ENCODE measurements around the gene PRKAR1B.

Gene PRKAR1B

GRCh38 chr7:641966-642365 lies 85.1 kb downstream of the PRKAR1B start:
- no peak for TF ChIP-seq EZH2phosphoT487 (IDR thresholded peaks at IDR 0.05; ENCODE audit: borderline replicate concordance)
- TF ChIP-seq, protein P1, sequence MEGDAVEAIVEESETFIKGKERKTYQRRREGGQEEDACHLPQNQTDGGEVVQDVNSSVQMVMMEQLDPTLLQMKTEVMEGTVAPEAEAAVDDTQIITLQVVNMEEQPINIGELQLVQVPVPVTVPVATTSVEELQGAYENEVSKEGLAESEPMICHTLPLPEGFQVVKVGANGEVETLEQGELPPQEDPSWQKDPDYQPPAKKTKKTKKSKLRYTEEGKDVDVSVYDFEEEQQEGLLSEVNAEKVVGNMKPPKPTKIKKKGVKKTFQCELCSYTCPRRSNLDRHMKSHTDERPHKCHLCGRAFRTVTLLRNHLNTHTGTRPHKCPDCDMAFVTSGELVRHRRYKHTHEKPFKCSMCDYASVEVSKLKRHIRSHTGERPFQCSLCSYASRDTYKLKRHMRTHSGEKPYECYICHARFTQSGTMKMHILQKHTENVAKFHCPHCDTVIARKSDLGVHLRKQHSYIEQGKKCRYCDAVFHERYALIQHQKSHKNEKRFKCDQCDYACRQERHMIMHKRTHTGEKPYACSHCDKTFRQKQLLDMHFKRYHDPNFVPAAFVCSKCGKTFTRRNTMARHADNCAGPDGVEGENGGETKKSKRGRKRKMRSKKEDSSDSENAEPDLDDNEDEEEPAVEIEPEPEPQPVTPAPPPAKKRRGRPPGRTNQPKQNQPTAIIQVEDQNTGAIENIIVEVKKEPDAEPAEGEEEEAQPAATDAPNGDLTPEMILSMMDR (conservative IDR thresholded peaks at IDR 0.05; ENCODE audit: low read length) = no peak
- H3K4me3 ChIP-seq (ENCODE audit: low read length, poor library complexity, severe bottlenecking) = no peak overlapping the region
- no peak overlapping the region for H3K9ac ChIP-seq (ENCODE audit: low read depth, low read length, poor library complexity, severe bottlenecking)
- no peak overlapping the region for H3K4me2 ChIP-seq (ENCODE audit: low read depth, low read length, poor library complexity, severe bottlenecking)
- no peaks in the 10 kb centered on the region for H3K4me1 ChIP-seq (ENCODE audit: insufficient read depth, low read length, poor library complexity, severe bottlenecking)
- no peaks in the 10 kb centered on the region for H3F3A ChIP-seq (ENCODE audit: low read depth)
- no peaks in the 10 kb centered on the region for H3K79me2 ChIP-seq (ENCODE audit: insufficient read depth, low read length)
- H3K9me2 ChIP-seq (replicated peaks; ENCODE audit: low read depth, low read length) = no peaks in the 10 kb centered on the region
- H2AFZ ChIP-seq (ENCODE audit: low read length) = no peak overlapping the region
- H4K20me1 ChIP-seq (ENCODE audit: insufficient read depth, low read length, poor library complexity, severe bottlenecking) = no peaks in the 10 kb centered on the region
- H3K36me3 ChIP-seq (ENCODE audit: insufficient read depth, low read length) = no peaks in the 10 kb centered on the region
- no peaks in the 10 kb centered on the region for H3K27me3 ChIP-seq (ENCODE audit: insufficient read depth, low read length, poor library complexity, severe bottlenecking)
- no peaks in the 10 kb centered on the region; the same call in 1 of the 2 replicates for H3K9me3 ChIP-seq (ENCODE audit: insufficient read depth, low read depth, low read length)

DNA sequence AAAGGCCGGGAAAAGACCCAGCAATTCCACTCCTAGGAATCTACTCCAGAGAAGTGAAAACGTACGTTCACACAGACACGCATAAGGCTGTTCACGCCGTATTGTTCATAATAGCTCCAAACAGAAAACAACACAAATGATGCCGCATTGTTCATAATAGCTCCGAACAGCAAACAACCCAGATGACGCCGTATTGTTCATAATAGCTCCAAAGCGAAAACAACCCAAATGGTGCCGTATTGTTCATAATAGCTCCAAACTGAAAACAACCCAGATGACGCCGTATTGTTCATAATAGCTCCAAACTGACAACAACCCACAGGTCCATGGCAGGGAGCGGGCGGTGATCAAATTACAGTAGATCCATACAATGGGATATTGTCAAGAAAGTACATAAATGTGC lies 85.8 kb downstream of the PRKAR1B start:
- no peak overlapping the region for H2AFZ ChIP-seq (ENCODE audit: low read length)
- H3F3A ChIP-seq (ENCODE audit: low read depth) = no peaks in the 10 kb centered on the region
- H3K4me2 ChIP-seq (ENCODE audit: low read depth, low read length, poor library complexity, severe bottlenecking) = no peak overlapping the region
- H3K4me3 ChIP-seq (ENCODE audit: low read length, poor library complexity, severe bottlenecking) = no peak overlapping the region
- TF ChIP-seq, protein P1 (conservative IDR thresholded peaks at IDR 0.05; ENCODE audit: low read length) = no peak
- TF ChIP-seq EZH2phosphoT487 (IDR thresholded peaks at IDR 0.05; ENCODE audit: borderline replicate concordance) = no peak
- no peaks in the 10 kb centered on the region for H3K4me1 ChIP-seq (ENCODE audit: insufficient read depth, low read length, poor library complexity, severe bottlenecking)
- H4K20me1 ChIP-seq (ENCODE audit: insufficient read depth, low read length, poor library complexity, severe bottlenecking) = no peaks in the 10 kb centered on the region
- no peaks in the 10 kb centered on the region for H3K9me2 ChIP-seq (replicated peaks; ENCODE audit: low read depth, low read length)
- H3K79me2 ChIP-seq (ENCODE audit: insufficient read depth, low read length) = no peaks in the 10 kb centered on the region
- H3K9me3 ChIP-seq (ENCODE audit: insufficient read depth, low read depth, low read length) = no peaks in the 10 kb centered on the region; the same call in 1 of the 2 replicates
- no peaks in the 10 kb centered on the region for H3K27me3 ChIP-seq (ENCODE audit: insufficient read depth, low read length, poor library complexity, severe bottlenecking)
- H3K36me3 ChIP-seq (ENCODE audit: insufficient read depth, low read length) = no peaks in the 10 kb centered on the region
- H3K9ac ChIP-seq (ENCODE audit: low read depth, low read length, poor library complexity, severe bottlenecking) = no peak overlapping the region

- Histone ChIP-seq H3K79me2 (ENCODE audit: insufficient read depth, low read length) (no peaks in the 10 kb centered on the region), H3F3A (ENCODE audit: low read depth) (no peaks in the 10 kb centered on the region), H4K20me1 (ENCODE audit: insufficient read depth, low read length, poor library complexity, severe bottlenecking) (no peaks in the 10 kb centered on the region), H3K4me1 (ENCODE audit: insufficient read depth, low read length, poor library complexity, severe bottlenecking) (no peaks in the 10 kb centered on the region), H2AFZ (ENCODE audit: low read length) (no peak overlapping the region), H3K4me3 (ENCODE audit: low read length, poor library complexity, severe bottlenecking) (no peak overlapping the region), H3K27me3 (ENCODE audit: insufficient read depth, low read length, poor library complexity, severe bottlenecking) (no peaks in the 10 kb centered on the region), H3K9me2 (replicated peaks; ENCODE audit: low read depth, low read length) (no peaks in the 10 kb centered on the region), H3K9ac (ENCODE audit: low read depth, low read length, poor library complexity, severe bottlenecking) (no peak overlapping the region), H3K9me3 (ENCODE audit: insufficient read depth, low read depth, low read length) (no peaks in the 10 kb centered on the region; the same call in 1 of the 2 replicates), H3K4me2 (ENCODE audit: low read depth, low read length, poor library complexity, severe bottlenecking) (no peak overlapping the region), H3K36me3 (ENCODE audit: insufficient read depth, low read length) (no peaks in the 10 kb centered on the region)
- TF ChIP-seq, protein P1 (conservative IDR thresholded peaks at IDR 0.05; ENCODE audit: low read length) = no peak
- TF ChIP-seq EZH2phosphoT487 (IDR thresholded peaks at IDR 0.05; ENCODE audit: borderline replicate concordance) = no peak
These were observed 88.6 kb downstream of the PRKAR1B start for GRCh38 chr7:638256-639011.

Measured in Loucy (cell line).